Heart right ventricle (tissue), 16 donors: ENCODE results near the gene CORIN. TPM values are rescaled to one million over a fixed set of nuclear protein-coding genes. Genes with fewer than 3 reads are reported as not detected.

Experiments used
- ATAC-seq, 8 donors: fragments of 200-7000 bp; cut with Tn5 transposase; one replicate each; pipeline ENCODE4 v1.9.1; 2020; ENCODE audit warnings: mild to moderate bottlenecking in 8 of 8, moderate library complexity in 8 of 8, moderate number of reproducible peaks in 1 of 8
- DNase-seq, 2 donors: peaks; one replicate each; pipeline ENCODE4 v3.0.0-alpha.2; 2020
- H3K27ac ChIP-seq, 10 donors: fragments of 200-600 bp; sonication (generic) in 2 of 10; one replicate each; pipeline versions ENCODE4 v1.5.0 to v1.8.0; 2020 to 2022; ENCODE audit warnings: mild to moderate bottlenecking in 3 of 10
- H3K27me3 ChIP-seq, 7 donors: fragments of 200-600 bp; one replicate each; pipeline ENCODE4 v1.8.0; 2021 to 2022; ENCODE audit warnings: mild to moderate bottlenecking in 2 of 7
- H3K36me3 ChIP-seq, 9 donors: fragments of 200-600 bp; sonication (generic) in 1 of 9; one replicate each; pipeline versions ENCODE4 v1.5.0 to v1.8.0; 2020 to 2022; ENCODE audit warnings: mild to moderate bottlenecking in 2 of 9
- H3K4me1 ChIP-seq, 9 donors: fragments of 200-600 bp; sonication (generic) in 1 of 9; one replicate each; pipeline versions ENCODE4 v1.5.0 to v1.8.0; 2020 to 2022; ENCODE audit warnings: mild to moderate bottlenecking in 4 of 9
- H3K4me3 ChIP-seq, 10 donors: fragments of 200-600 bp; sonication (generic) in 2 of 10; one replicate each; pipeline versions ENCODE4 v1.5.0 to v1.8.0; 2020 to 2022; ENCODE audit warnings: mild to moderate bottlenecking in 7 of 10, moderate library complexity in 2 of 10
- H3K9me3 ChIP-seq, 11 donors: fragments of 200-600 bp in 10 of 11; sonication (generic) in 2 of 11; one replicate each; pipeline versions ENCODE4 v1.5.0 to v1.8.0; 2013 to 2022; ENCODE audit warnings: mild to moderate bottlenecking in 2 of 11, control low read depth in 1 of 11, moderate library complexity in 1 of 11
- CTCF ChIP-seq, 9 donors: fragments of 200-600 bp; sonication (generic) in 2 of 9; IDR thresholded peaks; one replicate each; pipeline versions ENCODE4 v1.5.0 to v1.8.0; 2021 to 2022; ENCODE audit warnings: antibody characterized with exemption in 9 of 9, mild to moderate bottlenecking in 5 of 9, moderate library complexity in 1 of 9
- WGBS, 2 donors: extraction: QIAGEN DNeasy Blood & Tissue Kit; methylation state at CpG; one replicate each; pipeline ENCODE4 v1.1.7; 2013; ENCODE audit warnings: inconsistent platforms in 1 of 2; 5-methylcytosine and 5-hydroxymethylcytosine counted together
- intact Hi-C, 10 donors: fragments of 100-400 bp; cut with DNase I; formaldehyde crosslinking; loops; one replicate each; pipeline versions ENCODE4 v1.11.1 to v1.14.2; 2022
- polyA plus RNA-seq, 2 donors: library from polyadenylated mRNA; stranded (reverse); fragments of 200-250 nt; gene quantifications; one replicate each; pipeline ENCODE4 v1.2.3, GENCODE V29; 2013
- total RNA-seq, 10 donors: library from RNA; stranded (reverse); fragmentation: NEBNext Ultra II Directional in 3 of 10; extraction: Animal tissue kit (Norgen Biotek cat#: 25700) in 3 of 10; gene quantifications; one replicate each; pipeline versions ENCODE4 v1.2.1 to v1.2.4, GENCODE V29; 2021 to 2023
- donor health status: Arrhythmogenic right ventricular cardiomyopathy.
- donor health status: ischemic (EF 13 %, LVEDD 7.1; RV severe dilation, severe dysfunction).
- donor health status: healthy with polysubstance abuse.
- donor health status: DM: no; HTN: yes; CAD: no.
- donor health status: DM: no; HTN: no; CAD: no.
- donor health status: ischemic (EF 25% LVEDD 6.9; RV normal size, moderate dysfunction).
- donor health status: ischemic (EF 25% LVEDD 5.7; RV mildly dilated, moderate dysfunction).
- donor health status: healthy.
- donor health status: DM: yes; HTN: yes; CAD: no.
- donor health status: Ischemic cardiomyopathy.
- donor health status: ischemic (EF 35%, LVEDD 5.7; RV mildly dilated, moderate dysfunction).
- donor health status: nonischemic (EF 11% LVEDD 7.7; RV severe dilation, severe dysfunction).
- donor health status: DM: yes; HTN: yes; CAD: no.
- donor health status: PGD.
- donor health status: ischemic (EF 29% LVEDD 5.4; RV normal size, mild dysfunction).
- donor health status: nonischemic (EF 23%, LVEDD 6.1; RV moderate dilation, normal function).

Gene CORIN
- total and polyA plus RNA-seq, 12 donors = 8.4 to 159 (median 70.2) TPM

- H3K4me1 ChIP-seq = peaks cover 0 to 8% (median 0%) of the 10 kb centered on the region in 9 donors
- no peaks in the 10 kb centered on the region for H3K27me3 ChIP-seq
- DNase-seq = no peak
- intact Hi-C loops = loop anchor here in 1 of 10 donors (10.0 kb wide), 1 partner anchor 1564 kb away; no protein-coding TSS in a partner anchor
- no peak overlapping the region for H3K4me3 ChIP-seq
- H3K9me3 ChIP-seq = peaks cover 0 to 5% (median 0%) of the 10 kb centered on the region in 11 donors
- no peak for TF ChIP-seq CTCF (IDR thresholded peaks at IDR 0.05)
- peak in 1 of 8 donors; percentile 50 for ATAC-seq
- WGBS, 2 donors = 28 to 41% methylated on average over 1 of the region's 1 CpG
- H3K27ac ChIP-seq = no peak overlapping the region
- peaks cover 0 to 41% (median 4%) of the 10 kb centered on the region in 9 donors for H3K36me3 ChIP-seq
These were observed 239.5 kb downstream of the CORIN start for GRCh38 chr4:47598320-47598719.

GRCh38 chr4:47597696-47598095 lies 240.2 kb downstream of the CORIN start:
- no peaks in the 10 kb centered on the region for H3K27me3 ChIP-seq
- H3K9me3 ChIP-seq = peaks cover 0 to 4% (median 0%) of the 10 kb centered on the region in 11 donors
- TF ChIP-seq CTCF (IDR thresholded peaks at IDR 0.05) = no peak
- H3K4me3 ChIP-seq = no peak overlapping the region
- no peak overlapping the region for H3K27ac ChIP-seq
- H3K36me3 ChIP-seq = peaks cover 0 to 41% (median 4%) of the 10 kb centered on the region in 9 donors
- ATAC-seq (no peak), DNase-seq (no peak)
- intact Hi-C loops = loop anchor here in 1 of 10 donors (10.0 kb wide), 1 partner anchor 1563 kb away; no protein-coding TSS in a partner anchor
- WGBS, 2 donors = 80 to 90% methylated on average over 1 of the region's 1 CpG
- H3K4me1 ChIP-seq = peaks cover 0 to 8% (median 0%) of the 10 kb centered on the region in 9 donors

GRCh38 chr4:47590325-47590724 lies 247.5 kb downstream of the CORIN start:
- no peak for TF ChIP-seq CTCF (IDR thresholded peaks at IDR 0.05)
- intact Hi-C loops = loop anchor here in 1 of 10 donors (10.0 kb wide), 1 partner anchor 1556 kb away; no protein-coding TSS in a partner anchor
- ATAC-seq (no peak), DNase-seq (no peak)
- Histone ChIP-seq H3K27ac (no peak overlapping the region), H3K27me3 (no peaks in the 10 kb centered on the region), H3K4me3 (no peak overlapping the region), H3K9me3 (peaks cover 0 to 30% (median 10%) of the 10 kb centered on the region in 11 donors), H3K36me3 (peaks cover 0 to 100% (median 68%) of the 10 kb centered on the region in 9 donors), H3K4me1 (no peaks in the 10 kb centered on the region)
- 89 to 90% methylated on average over 1 of the region's 1 CpG for WGBS, 2 donors

- ATAC-seq (no peak), DNase-seq (no peak)
- Histone ChIP-seq H3K9me3 (no peaks in the 10 kb centered on the region), H3K36me3 (peaks cover 0 to 98% (median 47%) of the 10 kb centered on the region in 9 donors), H3K27ac (peak overlapping the region in 9 of 10 donors; percentile 17 to 93 (median 79)), H3K27me3 (no peaks in the 10 kb centered on the region), H3K4me1 (peaks cover 0 to 33% (median 14%) of the 10 kb centered on the region in 9 donors), H3K4me3 (no peak overlapping the region)
- 76 to 81% methylated on average over 3 of the region's 3 CpGs for WGBS, 2 donors
- no peak for TF ChIP-seq CTCF (IDR thresholded peaks at IDR 0.05)
- intact Hi-C loops = no loop called here
These were observed 258.6 kb downstream of the CORIN start for GRCh38 chr4:47579235-47579634.
